H1 (cell line): ENCODE measurements around the gene PAFAH1B1. TPM values are rescaled to one million over a fixed set of nuclear protein-coding genes. Genes with fewer than 3 reads are reported as not detected.

Experiments used
- CTCF ChIA-PET: fragments of 300-600 bp; sonication (Branson Sonifier 250); formaldehyde crosslinking; loops from one replicate; lab custom pipeline; 2021; ENCODE audit not compliant: partially characterized antibody; lab: Charles Lee
- POLR2A ChIA-PET: fragments of 300-600 bp; sonication (Branson Sonifier 250); formaldehyde crosslinking; loops from one replicate; lab custom pipeline; 2021; ENCODE audit warnings: inconsistent platforms; ENCODE audit not compliant: partially characterized antibody; lab: Charles Lee
- DNase-seq, 2 experiments: peaks; one replicate each; pipeline versions ENCODE4 v3.0.0 to v3.0.0-alpha.2; 2010 to 2022; ENCODE audit warnings: low spot score in 2 of 2, low read depth in 1 of 2, mixed read lengths in 1 of 2
- FAIRE-seq: peaks from 2 replicates; lab custom pipeline; 2011; peaks lifted over from hg19 to GRCh38; lab: Jason Lieb, UNC
- H2AFZ ChIP-seq: 2 replicates; pipeline ENCODE4 v1.8.1; 2012; ENCODE audit warnings: low read length, inconsistent platforms
- H2AK5ac ChIP-seq: 2 replicates; pipeline ENCODE4 v1.6.1; 2013; ENCODE audit warnings: low read depth, low read length
- H2BK120ac ChIP-seq: replicated peaks from 2 replicates; pipeline ENCODE3; 2013; ENCODE audit warnings: low read depth, low read length, inconsistent platforms
- H2BK12ac ChIP-seq: 2 replicates; pipeline ENCODE4 v1.6.1; 2013; ENCODE audit warnings: low read depth, low read length
- H2BK15ac ChIP-seq: 2 replicates; pipeline ENCODE4 v1.6.1; 2013; ENCODE audit warnings: low read length
- H2BK20ac ChIP-seq: 2 replicates; pipeline ENCODE4 v1.6.1; 2013; ENCODE audit warnings: low read length
- H2BK5ac ChIP-seq: 2 replicates; pipeline ENCODE4 v1.6.1; 2013; ENCODE audit warnings: low read depth, low read length
- H3K14ac ChIP-seq: 2 replicates; pipeline ENCODE4 v1.6.1; 2013; ENCODE audit warnings: inconsistent platforms; ENCODE audit not compliant: insufficient read length
- H3K18ac ChIP-seq: 2 replicates; pipeline ENCODE4 v1.6.1; 2013; ENCODE audit warnings: low read length; ENCODE audit errors: extremely low read depth
- H3K23ac ChIP-seq: 2 replicates; pipeline ENCODE4 v1.6.1; 2013; ENCODE audit warnings: inconsistent platforms; ENCODE audit not compliant: insufficient read length
- H3K23me2 ChIP-seq: 2 replicates; pipeline ENCODE4 v1.6.1; 2013; ENCODE audit warnings: low read depth, low read length
- H3K27ac ChIP-seq: 2 replicates; pipeline ENCODE4 v1.6.1; 2011; ENCODE audit warnings: low read depth, low read length, inconsistent platforms
- H3K27me3 ChIP-seq, 4 experiments: replicated peaks in 1 of 4; 1 replicate in 1 of 4; 2 replicates in 3 of 4; pipeline versions ENCODE4 v1.6.1 to v1.8.1; 2011 to 2013; ENCODE audit warnings: low read length in 3 of 4, mild to moderate bottlenecking in 3 of 4, inconsistent platforms in 2 of 4, mixed read lengths in 2 of 4, moderate library complexity in 1 of 4; ENCODE audit not compliant: control insufficient read depth in 3 of 4, insufficient read depth in 3 of 4; ENCODE audit errors: extremely low read depth in 1 of 4
- H3K36me3 ChIP-seq, 4 experiments: 2 replicates each; pipeline versions ENCODE4 v1.6.1 to v1.8.1; 2011 to 2013; ENCODE audit warnings: mild to moderate bottlenecking in 4 of 4, low read length in 3 of 4, moderate library complexity in 2 of 4, control low read depth in 1 of 4, inconsistent platforms in 1 of 4; ENCODE audit not compliant: insufficient read depth in 4 of 4, control insufficient read depth in 2 of 4
- H3K4ac ChIP-seq: replicated peaks from 2 replicates; pipeline ENCODE3; 2013; ENCODE audit warnings: low read length, low read depth, mixed read lengths, inconsistent platforms; ENCODE audit not compliant: insufficient read length
- H3K4me1 ChIP-seq, 4 experiments: replicated peaks in 1 of 4; 1 replicate in 1 of 4; 2 replicates in 3 of 4; pipeline versions ENCODE4 v1.6.1 to v1.8.1; 2011 to 2013; ENCODE audit warnings: low read length in 3 of 4, inconsistent platforms in 2 of 4, mixed read lengths in 1 of 4; ENCODE audit not compliant: insufficient read depth in 4 of 4, control insufficient read depth in 3 of 4
- H3K4me2 ChIP-seq, 2 experiments: 2 replicates each; pipeline versions ENCODE4 v1.6.1 to v1.8.1; 2011 to 2013; ENCODE audit warnings: low read depth in 2 of 2, low read length in 2 of 2, control low read depth in 1 of 2, inconsistent platforms in 1 of 2, mild to moderate bottlenecking in 1 of 2; ENCODE audit not compliant: insufficient read depth in 1 of 2
- H3K4me3 ChIP-seq, 4 experiments: fragments of 200-600, 300-600 bp in 1 of 4; sonication (generic), shearing (Covaris generic), sonication (Bioruptor Twin) in 1 of 4; 2 replicates each; pipeline versions ENCODE4 v1.5.1 to v1.8.1; 2011 to 2016; ENCODE audit warnings: low read length in 4 of 4, low read depth in 3 of 4, control low read depth in 2 of 4, inconsistent platforms in 2 of 4, mild to moderate bottlenecking in 2 of 4, mixed read lengths in 1 of 4, moderate library complexity in 1 of 4; ENCODE audit not compliant: insufficient read depth in 2 of 4; ENCODE audit errors: extremely low read depth in 1 of 4
- H3K56ac ChIP-seq: replicated peaks from 2 replicates; pipeline ENCODE3; 2013; ENCODE audit warnings: low read depth, mild to moderate bottlenecking, mixed read lengths, low read length, inconsistent platforms; ENCODE audit not compliant: insufficient read length
- H3K79me1 ChIP-seq: 2 replicates; pipeline ENCODE4 v1.6.1; 2013; ENCODE audit warnings: low read depth, low read length, control low read depth
- H3K79me2 ChIP-seq, 2 experiments: 2 replicates each; pipeline versions ENCODE4 v1.6.1 to v1.8.1; 2012 to 2013; ENCODE audit warnings: low read length in 2 of 2, mild to moderate bottlenecking in 2 of 2, inconsistent platforms in 1 of 2; ENCODE audit not compliant: insufficient read depth in 2 of 2, control insufficient read depth in 1 of 2
- H3K9ac ChIP-seq, 4 experiments: replicated peaks in 1 of 4; 1 replicate in 1 of 4; 2 replicates in 3 of 4; pipeline versions ENCODE4 v1.6.1 to v1.8.1; 2011 to 2013; ENCODE audit warnings: low read depth in 3 of 4, low read length in 3 of 4, control low read depth in 2 of 4, mild to moderate bottlenecking in 2 of 4, moderate library complexity in 2 of 4, inconsistent platforms in 1 of 4; ENCODE audit errors: extremely low read depth in 1 of 4
- H3K9me3 ChIP-seq, 2 experiments: 2 replicates each; pipeline versions ENCODE4 v1.6.1 to v1.8.1; 2012 to 2013; ENCODE audit warnings: mild to moderate bottlenecking in 2 of 2, moderate library complexity in 2 of 2, control low read depth in 1 of 2, inconsistent platforms in 1 of 2, low read depth in 1 of 2, low read length in 1 of 2, mixed read lengths in 1 of 2; ENCODE audit not compliant: insufficient read depth in 2 of 2
- H4K20me1 ChIP-seq, 2 experiments: replicated peaks in 1 of 2; 2 replicates each; pipeline versions ENCODE3 to v1.8.1; 2011 to 2013; ENCODE audit warnings: inconsistent platforms in 2 of 2, low read length in 2 of 2, mild to moderate bottlenecking in 1 of 2; ENCODE audit not compliant: insufficient read depth in 2 of 2, control insufficient read depth in 1 of 2
- H4K5ac ChIP-seq: 2 replicates; pipeline ENCODE4 v1.6.1; 2013; ENCODE audit warnings: low read length, low read depth, mixed read lengths, inconsistent platforms; ENCODE audit not compliant: insufficient read length
- H4K8ac ChIP-seq: 2 replicates; pipeline ENCODE4 v1.8.0; 2013; ENCODE audit warnings: mild to moderate bottlenecking, moderate library complexity, low read length, inconsistent platforms; ENCODE audit not compliant: insufficient read depth; ENCODE audit errors: extremely low read depth
- H4K91ac ChIP-seq: replicated peaks from 2 replicates; pipeline ENCODE3; 2013; ENCODE audit warnings: low read length, mixed read lengths, inconsistent platforms; ENCODE audit not compliant: insufficient read length
- KDM1A ChIP-seq: fragments of 200-600, 300-600 bp; sonication (generic); IDR thresholded peaks from 2 replicates; pipeline ENCODE4 v1.7.1; 2016; ENCODE audit warnings: mild to moderate bottlenecking, low read length, borderline replicate concordance
- POLR2AphosphoS5 ChIP-seq: IDR thresholded peaks from 2 replicates; pipeline ENCODE4 v1.6.1; 2011; ENCODE audit warnings: low read depth, low read length
- SUZ12 ChIP-seq: fragments of 200-600 bp; sonication (generic); IDR thresholded peaks from 2 replicates; pipeline ENCODE4 v1.6.1; 2012; ENCODE audit warnings: mild to moderate bottlenecking, inconsistent platforms, low read length, moderate library complexity, mixed read lengths
- TAF7 ChIP-seq: optimal IDR thresholded peaks from 2 replicates; pipeline ENCODE3; 2011; ENCODE audit warnings: low read depth, mild to moderate bottlenecking, inconsistent platforms, low read length, moderate library complexity, borderline replicate concordance
- TEAD4 ChIP-seq: IDR thresholded peaks from 2 replicates; pipeline ENCODE4 v1.6.1; 2012; ENCODE audit warnings: low read depth, low read length, inconsistent platforms, mixed read lengths
- WGBS, 2 experiments: shearing (Covaris generic) in 1 of 2; methylation state at CpG; one replicate each; pipeline versions ENCODE4 v1.1.6 to v1.1.7; 2013 to 2015; ENCODE audit warnings: low lambda C conversion rate in 2 of 2, mixed read lengths in 2 of 2, inconsistent platforms in 1 of 2, low coverage in 1 of 2, missing lambda C conversion rate in 1 of 2; ENCODE audit not compliant: insufficient replicate concordance in 2 of 2, insufficient coverage in 1 of 2, insufficient read length in 1 of 2; ENCODE audit errors: extremely low coverage in 1 of 2, missing lambda C conversion rate in 1 of 2; 5-methylcytosine and 5-hydroxymethylcytosine counted together
- polyA plus RNA-seq, 7 experiments: library from polyadenylated mRNA; depleted of rRNA in 3 of 7; stranded (reverse) in 5 of 7; unstranded in 2 of 7; fragments of >200 nt in 5 of 7; fragments of 200-250 nt in 2 of 7; gene quantifications; 1 replicate in 5 of 7; 2 replicates in 1 of 7; 4 replicates in 1 of 7; pipeline versions ENCODE4 v1.2.1 to v1.2.3, GENCODE V29; 2011 to 2013; ENCODE audit warnings: missing spikeins in 2 of 7, mixed read lengths in 2 of 7
- total RNA-seq: library from RNA; stranded (reverse); fragmentation: NEBNext Ultra II Directional; extraction: Animal tissue kit (Norgen Biotek cat#: 25700); gene quantifications from 2 replicates; pipeline ENCODE4 v1.2.1, GENCODE V29; 2021

Gene PAFAH1B1
- total and polyA plus RNA-seq, 2 of the 8 experiments (the other 6 are each of a cell fraction or from before 2014, with no cell fraction given) = 42.0 to 152 TPM

GRCh38 chr17:2549392-2550211 is 43.9 kb upstream of the PAFAH1B1 start:
- H3K4ac ChIP-seq = no peak overlapping the region
- H2BK5ac ChIP-seq = no peak overlapping the region
- no peak overlapping the region for H2AFZ ChIP-seq
- TF ChIP-seq SUZ12 (no peak), TAF7 (no peak), POLR2AphosphoS5 (no peak), TEAD4 (0 out of 2 replicates have a peak, but pooled peaks have one; percentile 10), KDM1A (peak; percentile 59; the same call in 1 of the 2 replicates)
- H4K5ac ChIP-seq = no peak overlapping the region
- H2AK5ac ChIP-seq = no peak overlapping the region
- H3K9ac ChIP-seq = no peak overlapping the region
- ChIA-PET CTCF (interaction anchor here (0.7 to 2.7 kb wide), 3 partner anchors 25 to 68 kb away, joined by 3 to 8 read pairs (median 3); no protein-coding TSS in a partner anchor), POLR2A (no interaction called here)
- H4K20me1 ChIP-seq = no peaks in the 10 kb centered on the region
- no peak overlapping the region for H2BK20ac ChIP-seq
- H3K14ac ChIP-seq = no peak overlapping the region
- no peaks in the 10 kb centered on the region for H3K27me3 ChIP-seq
- H3K23me2 ChIP-seq = no peaks in the 10 kb centered on the region
- H3K56ac ChIP-seq = no peak overlapping the region
- H3K36me3 ChIP-seq = no peaks in the 10 kb centered on the region
- H3K9me3 ChIP-seq = no peaks in the 10 kb centered on the region
- no peak overlapping the region for H3K18ac ChIP-seq
- no peaks in the 10 kb centered on the region for H3K79me1 ChIP-seq
- peak overlapping the region; percentile 29; the same call in 1 of the 2 replicates for H2BK15ac ChIP-seq
- no peaks in the 10 kb centered on the region for H3K79me2 ChIP-seq
- DNase-seq (no peak), FAIRE-seq (no peak)
- H3K4me3 ChIP-seq = no peak overlapping the region
- H3K27ac ChIP-seq = no peak overlapping the region
- H3K4me1 ChIP-seq = peaks cover 0 to 9% (median under 1%) of the 10 kb centered on the region in 4 experiments; a peak in 4 of 7 replicates
- WGBS, 2 experiments = 88% methylated on average over 8 of the region's 8 CpGs; no CpG with 5 or more reads in 1 of the 2 experiments
- no peak overlapping the region for H3K23ac ChIP-seq
- H2BK12ac ChIP-seq = no peak overlapping the region
- H3K4me2 ChIP-seq = no peak overlapping the region
- no peak overlapping the region for H2BK120ac ChIP-seq
- H4K91ac ChIP-seq = no peak overlapping the region
- no peak overlapping the region for H4K8ac ChIP-seq
